GM23338 (cell line): ENCODE data around the gene TLNRD1. TPM values are rescaled to one million over a fixed set of nuclear protein-coding genes. Genes with fewer than 3 reads are reported as not detected.

Experiments
- CREB1 ChIP-seq: fragments of 250-450 bp; sonication (Bioruptor Pico); IDR thresholded peaks from 2 replicates; pipeline ENCODE4 v1.5.0; 2020; ENCODE audit warnings: low read depth, mild to moderate bottlenecking, moderate library complexity
- ETS1 ChIP-seq: IDR thresholded peaks from 2 replicates; pipeline ENCODE4 v1.6.1; 2016; ENCODE audit warnings: antibody characterized with exemption
- EZH2 ChIP-seq: fragments of 200-600 bp; sonication (generic); IDR thresholded peaks from one replicate; pipeline ENCODE4 v1.8.0; 2017; ENCODE audit warnings: antibody characterized with exemption, mild to moderate bottlenecking, low read depth; ENCODE audit not compliant: unreplicated experiment
- NANOG ChIP-seq: IDR thresholded peaks from 2 replicates; pipeline ENCODE4 v1.6.1; 2016; ENCODE audit warnings: antibody characterized with exemption, borderline replicate concordance
- POLR2AphosphoS5 ChIP-seq: IDR thresholded peaks from 2 replicates; pipeline ENCODE4 v1.6.1; 2016; ENCODE audit warnings: antibody characterized with exemption, low read depth
- REST ChIP-seq: IDR thresholded peaks from one replicate; pipeline ENCODE4 v1.6.1; 2018; ENCODE audit warnings: antibody characterized with exemption; ENCODE audit not compliant: unreplicated experiment
- STAT1 ChIP-seq: IDR thresholded peaks from one replicate; pipeline ENCODE4 v1.6.1; 2016; ENCODE audit warnings: antibody characterized with exemption; ENCODE audit not compliant: unreplicated experiment
- ZNF114 ChIP-seq: fragments of 250-450 bp; sonication (Bioruptor Pico); IDR thresholded peaks from 2 replicates; pipeline ENCODE4 v1.5.0; 2020; ENCODE audit warnings: mild to moderate bottlenecking, moderate library complexity
- ZNF462 ChIP-seq: fragments of 250-450 bp; sonication (Bioruptor Pico); IDR thresholded peaks from 2 replicates; pipeline ENCODE4 v1.5.0; 2020; ENCODE audit warnings: mild to moderate bottlenecking, moderate library complexity
- polyA plus RNA-seq: library from polyadenylated mRNA; unstranded; fragments of >200 nt; fragmentation: Nextera tagmentation; extraction: Ambion mirVana; gene quantifications from 2 replicates; pipeline ENCODE4 v1.2.1, GENCODE V29; 2016
- total RNA-seq: library from RNA; depleted of rRNA; stranded (reverse); fragments of >200 nt; shearing (Covaris generic); gene quantifications from 2 replicates; pipeline ENCODE4 v1.2.3, GENCODE V29; 2014

The TLNRD1 gene
- total and polyA plus RNA-seq, 2 experiments from 2014 or later = 6.7 to 27.3 TPM

- TF ChIP-seq ZNF462 (CRISPR knock-in tag) (no peak), EZH2 (no peak), STAT1 (no peak), CREB1 (CRISPR knock-in tag) (no peak), REST (no peak), NANOG (no peak), ZNF114 (CRISPR knock-in tag) (no peak), ETS1 (no peak), POLR2AphosphoS5 (no peak)
These were observed 23.9 kb upstream of the TLNRD1 start (continued) for GRCh38 chr15:80976851-80977250.
